ENCODE results near the gene CRISP1. TPM values are rescaled to one million over a fixed set of nuclear protein-coding genes. Genes with fewer than 3 reads are reported as not detected.
A peak's percentile ranks its signal among the peaks of the same experiment; 100 is the strongest.

Gene CRISP1
- total and polyA plus RNA-seq, 9 of the 15 experiments (the other 6 are each of a cell fraction or from before 2014, with no cell fraction given) = not detected

DNA sequence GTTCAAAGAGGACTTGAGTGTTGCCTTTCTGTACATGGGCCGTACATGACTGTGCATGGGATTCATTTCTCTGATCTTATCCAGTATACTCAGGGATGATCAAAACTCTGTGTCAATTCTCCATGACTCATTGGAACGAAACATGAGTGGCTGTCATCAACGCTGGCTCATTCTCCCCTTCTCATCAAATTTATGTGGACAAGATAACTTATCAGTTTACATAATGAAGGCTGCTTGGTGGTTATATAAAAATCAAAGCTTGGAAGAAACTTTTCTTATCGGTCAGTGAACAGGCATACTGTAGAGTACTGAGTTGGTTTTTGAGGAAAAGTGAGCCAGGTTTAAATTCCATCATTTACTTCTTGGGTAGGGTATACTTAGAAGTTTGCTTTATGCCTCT, 24.9 kb downstream of the CRISP1 start (continued):
- TF ChIP-seq, protein P1, sequence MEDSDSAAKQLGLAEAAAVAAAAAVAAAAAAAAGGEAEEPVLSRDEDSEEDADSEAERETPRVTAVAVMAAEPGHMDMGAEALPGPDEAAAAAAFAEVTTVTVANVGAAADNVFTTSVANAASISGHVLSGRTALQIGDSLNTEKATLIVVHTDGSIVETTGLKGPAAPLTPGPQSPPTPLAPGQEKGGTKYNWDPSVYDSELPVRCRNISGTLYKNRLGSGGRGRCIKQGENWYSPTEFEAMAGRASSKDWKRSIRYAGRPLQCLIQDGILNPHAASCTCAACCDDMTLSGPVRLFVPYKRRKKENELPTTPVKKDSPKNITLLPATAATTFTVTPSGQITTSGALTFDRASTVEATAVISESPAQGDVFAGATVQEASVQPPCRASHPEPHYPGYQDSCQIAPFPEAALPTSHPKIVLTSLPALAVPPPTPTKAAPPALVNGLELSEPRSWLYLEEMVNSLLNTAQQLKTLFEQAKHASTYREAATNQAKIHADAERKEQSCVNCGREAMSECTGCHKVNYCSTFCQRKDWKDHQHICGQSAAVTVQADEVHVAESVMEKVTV (CRISPR knock-in tag; IDR thresholded peaks at IDR 0.05) = no peak

- WGBS (ENCODE audit: insufficient coverage, low coverage, missing lambda C conversion rate) = 8% methylated on average over 2 of the region's 2 CpGs
- Histone ChIP-seq H3K4me1 (replicated peaks in 1 of 2; ENCODE audit: control insufficient read depth in 2 of 2, insufficient read depth in 2 of 2, low read length in 2 of 2) (peaks cover 0 to 16% of the 10 kb centered on the region in 2 experiments; a peak in 2 of 5 replicates), H3K36me3 (ENCODE audit: control insufficient read depth, insufficient read depth, low read length) (no peaks in the 10 kb centered on the region), H3K9me3 (replicated peaks; ENCODE audit: control insufficient read depth, insufficient read depth, low read depth, low read length) (no peaks in the 10 kb centered on the region), H2AFZ (ENCODE audit: low read depth, low read length) (peak overlapping the region; percentile 18), H3K9me1 (ENCODE audit: control insufficient read depth, insufficient read depth, low read length) (no peaks in the 10 kb centered on the region), H3K27me3 (ENCODE audit: control insufficient read depth in 2 of 2, insufficient read depth in 2 of 2, low read length in 2 of 2) (no peaks in the 10 kb centered on the region), H4K20me1 (replicated peaks; ENCODE audit: control insufficient read depth, insufficient read depth, low read length) (no peaks in the 10 kb centered on the region), H3K9ac (ENCODE audit: insufficient read depth in 1 of 2, low read depth in 2 of 2, low read length in 2 of 2) (no peak overlapping the region), H3K79me2 (ENCODE audit: control insufficient read depth, insufficient read depth, low read length) (no peaks in the 10 kb centered on the region), H3K27ac (ENCODE audit: extremely low read depth, low read depth, low read length) (peak overlapping the region; percentile 7; the same call in 1 of the 3 replicates), H3K4me2 (ENCODE audit: insufficient read depth, low read length) (no peak overlapping the region), H3K4me3 (no peak overlapping the region)
- CTCF ChIA-PET (ENCODE audit: low intra/inter-chr PET ratio) = interaction anchor here (0.6 kb wide), 1 partner anchor 224 kb away, joined by 3 read pairs; no protein-coding TSS in a partner anchor
- DNase-seq (ENCODE audit: extremely low read depth in 1 of 4, low spot score in 3 of 4) (peak in 1 of 4 experiments; percentile 42), ATAC-seq (peak; percentile 55), FAIRE-seq (no peak)
- in situ Hi-C loops (cut with MboI) (loop anchor here (10.0 kb wide), 1 partner anchor 305 kb away; no protein-coding TSS in a partner anchor), intact Hi-C loops (cut with micrococcal nuclease) (no loop called here)
- BruUV-seq (replicated peaks) = no TSS peak
- POLR2A ChIA-PET = no interaction called here
- TF ChIP-seq ARID3A (IDR thresholded peaks at IDR 0.05; ENCODE audit: borderline replicate concordance, low read depth, low read length) = no peak
- TF ChIP-seq CCNT2 (IDR thresholded peaks at IDR 0.05; ENCODE audit: borderline replicate concordance, extremely low read depth, insufficient read length, low read depth, low read length) = peak; percentile 45
- 0 out of 2 replicates have a peak, but pooled peaks have one; percentile 18 for TF ChIP-seq TCF3 (CRISPR knock-in tag; IDR thresholded peaks at IDR 0.05)
- no peak for TF ChIP-seq ZNF263 (CRISPR knock-in tag; IDR thresholded peaks at IDR 0.05; ENCODE audit: borderline replicate concordance)
- peak; percentile 14 for TF ChIP-seq EP300 (IDR thresholded peaks at IDR 0.05; ENCODE audit: low read length)
- 0 out of 2 replicates have a peak, but pooled peaks have one; percentile 20 for TF ChIP-seq TAL1 (IDR thresholded peaks at IDR 0.05)
- no peak for TF ChIP-seq RFX7 (CRISPR knock-in tag; IDR thresholded peaks at IDR 0.05)
- peak; percentile 36; the same call in 1 of the 2 replicates for TF ChIP-seq DPF2 (IDR thresholded peaks at IDR 0.05)
- no peak for TF ChIP-seq U2AF2 (optimal IDR thresholded peaks at IDR 0.05; ENCODE audit: low read depth, low read length)
- peak; percentile 61; the same call in 1 of the 2 replicates for TF ChIP-seq CREM (IDR thresholded peaks at IDR 0.05; ENCODE audit: low read depth)
- peak; percentile 71 for TF ChIP-seq CBFA2T3 (IDR thresholded peaks at IDR 0.05)
- no peak for TF ChIP-seq ZNF830 (CRISPR knock-in tag; IDR thresholded peaks at IDR 0.05)
- 0 out of 6 replicates have a peak, but pooled peaks of 1 of the 3 experiments have one; percentile 19 for TF ChIP-seq ZBTB11 (CRISPR knock-in tag; IDR thresholded peaks at IDR 0.05)
Measured at GRCh38 chr6:49839957-49840356, 26.4 kb downstream of the CRISP1 start.

All from K562 (cell line).